OCI-LY1 (cell line): Measurements from ENCODE around the gene GANAB.

ENCODE experiments used
- EZH2 ChIP-seq: fragments of 200-600 bp; sonication (generic), shearing (Covaris generic); IDR thresholded peaks from 2 replicates; pipeline ENCODE4 v1.8.0; 2017; ENCODE audit warnings: borderline replicate concordance, mixed run types, mild to moderate bottlenecking, antibody characterized with exemption, low read length, moderate library complexity, mixed read lengths
- TF ChIP-seq, protein P1 (sequence below): fragments of 200-600 bp; sonication (generic), shearing (Covaris generic); IDR thresholded peaks from 2 replicates; pipeline ENCODE4 v1.5.1; 2017; ENCODE audit warnings: mild to moderate bottlenecking, antibody characterized with exemption, low read length, moderate library complexity, mixed read lengths

- no peak for TF ChIP-seq EZH2
- TF ChIP-seq, protein P1, sequence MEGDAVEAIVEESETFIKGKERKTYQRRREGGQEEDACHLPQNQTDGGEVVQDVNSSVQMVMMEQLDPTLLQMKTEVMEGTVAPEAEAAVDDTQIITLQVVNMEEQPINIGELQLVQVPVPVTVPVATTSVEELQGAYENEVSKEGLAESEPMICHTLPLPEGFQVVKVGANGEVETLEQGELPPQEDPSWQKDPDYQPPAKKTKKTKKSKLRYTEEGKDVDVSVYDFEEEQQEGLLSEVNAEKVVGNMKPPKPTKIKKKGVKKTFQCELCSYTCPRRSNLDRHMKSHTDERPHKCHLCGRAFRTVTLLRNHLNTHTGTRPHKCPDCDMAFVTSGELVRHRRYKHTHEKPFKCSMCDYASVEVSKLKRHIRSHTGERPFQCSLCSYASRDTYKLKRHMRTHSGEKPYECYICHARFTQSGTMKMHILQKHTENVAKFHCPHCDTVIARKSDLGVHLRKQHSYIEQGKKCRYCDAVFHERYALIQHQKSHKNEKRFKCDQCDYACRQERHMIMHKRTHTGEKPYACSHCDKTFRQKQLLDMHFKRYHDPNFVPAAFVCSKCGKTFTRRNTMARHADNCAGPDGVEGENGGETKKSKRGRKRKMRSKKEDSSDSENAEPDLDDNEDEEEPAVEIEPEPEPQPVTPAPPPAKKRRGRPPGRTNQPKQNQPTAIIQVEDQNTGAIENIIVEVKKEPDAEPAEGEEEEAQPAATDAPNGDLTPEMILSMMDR: peak; percentile 97
Measured at GRCh38 chr11:62612366-62613290, 33.8 kb downstream of the GANAB start, which contains the start of the genes EML3 and ROM1.
